Nephron progenitor cell (in vitro differentiated cells): ENCODE data around the gene NFATC1.

ENCODE experiments used
- DNase-seq: peaks from one replicate; pipeline ENCODE4 v3.0.0; 2021
- H3K27ac Mint-ChIP-seq: 2 replicates; pipeline ENCODE4 v1.8.0; 2021; ENCODE audit warnings: mild to moderate bottlenecking, moderate library complexity, mixed read lengths
- H3K27me3 Mint-ChIP-seq: 2 replicates; pipeline ENCODE4 v1.8.0; 2021; ENCODE audit warnings: mild to moderate bottlenecking, low read depth, mixed read lengths; ENCODE audit not compliant: poor library complexity
- H3K36me3 Mint-ChIP-seq: 2 replicates; pipeline ENCODE4 v1.8.0; 2021; ENCODE audit warnings: low read depth, mixed read lengths
- H3K4me1 Mint-ChIP-seq: 2 replicates; pipeline ENCODE4 v1.8.0; 2021; ENCODE audit warnings: mixed read lengths
- H3K4me3 Mint-ChIP-seq: 2 replicates; pipeline ENCODE4 v1.8.0; 2021; ENCODE audit warnings: mild to moderate bottlenecking, moderate library complexity, mixed read lengths
- H3K9me3 Mint-ChIP-seq: 2 replicates; pipeline ENCODE4 v1.8.0; 2021; ENCODE audit warnings: mild to moderate bottlenecking, moderate library complexity, mixed read lengths
- TF ChIP-seq, protein P1 (sequence below): fragments of 200-600 bp; sonication (generic); IDR thresholded peaks from 2 replicates; pipeline ENCODE4 v1.5.0; 2021; ENCODE audit warnings: antibody characterized with exemption

Gene NFATC1

DNA sequence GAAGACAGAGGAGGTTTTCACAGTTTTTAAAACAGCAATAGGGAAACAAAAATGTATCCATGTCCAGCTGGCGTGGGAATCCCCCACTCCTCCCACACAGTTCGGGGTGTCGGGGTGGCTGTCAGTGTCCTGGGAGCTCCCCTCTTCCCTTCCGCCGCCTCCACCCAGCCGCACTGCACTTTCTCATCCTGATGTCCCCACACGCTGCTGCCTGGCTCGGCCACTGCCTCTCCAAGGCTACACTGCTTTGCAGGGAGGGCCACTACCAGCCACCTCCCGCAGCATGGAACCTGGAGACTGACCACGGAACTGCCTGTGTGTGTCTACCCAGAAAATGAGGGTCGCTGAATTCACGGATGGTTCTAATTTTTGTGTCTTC lies 145.2 kb downstream of the NFATC1 start:
- H3K27ac Mint-ChIP-seq: no peak overlapping the region
- peaks cover 35% of the 10 kb centered on the region for H3K9me3 Mint-ChIP-seq
- TF ChIP-seq, protein P1, sequence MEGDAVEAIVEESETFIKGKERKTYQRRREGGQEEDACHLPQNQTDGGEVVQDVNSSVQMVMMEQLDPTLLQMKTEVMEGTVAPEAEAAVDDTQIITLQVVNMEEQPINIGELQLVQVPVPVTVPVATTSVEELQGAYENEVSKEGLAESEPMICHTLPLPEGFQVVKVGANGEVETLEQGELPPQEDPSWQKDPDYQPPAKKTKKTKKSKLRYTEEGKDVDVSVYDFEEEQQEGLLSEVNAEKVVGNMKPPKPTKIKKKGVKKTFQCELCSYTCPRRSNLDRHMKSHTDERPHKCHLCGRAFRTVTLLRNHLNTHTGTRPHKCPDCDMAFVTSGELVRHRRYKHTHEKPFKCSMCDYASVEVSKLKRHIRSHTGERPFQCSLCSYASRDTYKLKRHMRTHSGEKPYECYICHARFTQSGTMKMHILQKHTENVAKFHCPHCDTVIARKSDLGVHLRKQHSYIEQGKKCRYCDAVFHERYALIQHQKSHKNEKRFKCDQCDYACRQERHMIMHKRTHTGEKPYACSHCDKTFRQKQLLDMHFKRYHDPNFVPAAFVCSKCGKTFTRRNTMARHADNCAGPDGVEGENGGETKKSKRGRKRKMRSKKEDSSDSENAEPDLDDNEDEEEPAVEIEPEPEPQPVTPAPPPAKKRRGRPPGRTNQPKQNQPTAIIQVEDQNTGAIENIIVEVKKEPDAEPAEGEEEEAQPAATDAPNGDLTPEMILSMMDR: no peak
- H3K4me1 Mint-ChIP-seq: peaks cover 5% of the 10 kb centered on the region
- H3K36me3 Mint-ChIP-seq: no peaks in the 10 kb centered on the region
- H3K4me3 Mint-ChIP-seq: no peak overlapping the region
- peaks cover 27% of the 10 kb centered on the region for H3K27me3 Mint-ChIP-seq
- no peak for DNase-seq

DNA sequence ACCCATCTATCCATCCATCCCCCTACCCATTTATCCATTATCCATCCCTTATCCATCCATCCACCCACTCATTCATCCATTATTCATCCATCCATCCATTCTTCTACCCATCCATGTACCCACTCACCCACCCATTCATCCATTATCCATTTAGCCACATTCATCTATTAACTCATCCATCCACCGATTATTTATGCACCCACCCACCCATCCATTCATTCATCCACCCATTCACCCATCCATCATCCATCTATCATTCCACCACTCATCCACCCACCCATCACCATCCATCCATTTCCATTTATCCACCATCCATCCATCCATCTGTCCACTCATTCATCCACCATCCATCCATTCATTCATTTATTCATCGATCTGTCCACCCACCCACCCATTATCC lies 146.5 kb downstream of the NFATC1 start:
- Mint-ChIP-seq H3K4me1 (peaks cover 9% of the 10 kb centered on the region), H3K27ac (no peak overlapping the region), H3K27me3 (peaks cover 27% of the 10 kb centered on the region), H3K36me3 (no peaks in the 10 kb centered on the region), H3K4me3 (no peak overlapping the region), H3K9me3 (peaks cover 35% of the 10 kb centered on the region)
- no peak for DNase-seq
- TF ChIP-seq, protein P1: no peak

DNA sequence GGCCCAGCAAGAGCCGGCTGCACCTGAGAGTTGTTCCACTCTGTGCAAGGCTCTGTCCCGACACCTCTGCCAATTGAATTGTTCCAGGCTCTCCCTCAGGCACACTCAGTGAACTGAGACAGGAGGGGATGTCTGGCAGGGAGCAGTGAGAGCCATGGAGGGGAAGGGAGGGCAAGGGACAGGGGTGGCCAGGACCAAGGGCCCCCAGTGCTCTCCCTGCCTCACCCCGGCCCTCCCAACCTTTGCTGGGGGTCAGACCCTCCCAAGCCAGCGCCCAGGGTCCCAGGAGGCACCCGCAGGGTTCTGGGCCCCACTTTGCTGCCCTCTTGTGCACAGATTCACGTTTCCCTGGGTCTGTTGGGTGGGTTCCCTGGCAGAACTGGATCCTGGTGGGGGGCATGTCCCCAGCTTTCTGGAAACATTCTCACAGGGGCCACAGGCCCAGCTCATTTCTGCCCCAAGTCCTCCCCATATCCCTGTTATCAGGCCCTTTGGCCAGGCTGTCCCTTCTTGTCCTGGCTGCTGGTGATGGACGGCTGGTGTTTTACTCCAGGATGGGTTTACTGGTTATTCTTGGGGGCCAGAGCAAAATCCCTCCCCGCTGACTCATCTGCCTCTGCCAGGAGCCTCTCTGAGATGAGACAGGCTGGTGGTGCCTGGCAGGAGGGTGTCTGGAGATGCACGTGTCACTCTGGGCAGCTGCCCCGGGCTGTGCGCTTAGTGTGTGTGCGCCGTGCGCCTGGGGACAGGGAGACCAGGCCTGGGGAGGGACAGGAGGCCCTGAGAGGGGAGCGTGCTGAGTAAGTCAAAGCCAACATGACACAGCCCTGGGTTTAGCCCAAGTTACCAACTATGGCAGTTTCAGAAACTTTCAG lies 147.4 kb downstream of the NFATC1 start:
- Mint-ChIP-seq H3K27ac (no peak overlapping the region), H3K27me3 (peaks cover 27% of the 10 kb centered on the region), H3K36me3 (no peaks in the 10 kb centered on the region), H3K9me3 (peaks cover 27% of the 10 kb centered on the region), H3K4me1 (peaks cover 10% of the 10 kb centered on the region), H3K4me3 (no peak overlapping the region)
- no peak for DNase-seq
- TF ChIP-seq, protein P1: no peak

DNA sequence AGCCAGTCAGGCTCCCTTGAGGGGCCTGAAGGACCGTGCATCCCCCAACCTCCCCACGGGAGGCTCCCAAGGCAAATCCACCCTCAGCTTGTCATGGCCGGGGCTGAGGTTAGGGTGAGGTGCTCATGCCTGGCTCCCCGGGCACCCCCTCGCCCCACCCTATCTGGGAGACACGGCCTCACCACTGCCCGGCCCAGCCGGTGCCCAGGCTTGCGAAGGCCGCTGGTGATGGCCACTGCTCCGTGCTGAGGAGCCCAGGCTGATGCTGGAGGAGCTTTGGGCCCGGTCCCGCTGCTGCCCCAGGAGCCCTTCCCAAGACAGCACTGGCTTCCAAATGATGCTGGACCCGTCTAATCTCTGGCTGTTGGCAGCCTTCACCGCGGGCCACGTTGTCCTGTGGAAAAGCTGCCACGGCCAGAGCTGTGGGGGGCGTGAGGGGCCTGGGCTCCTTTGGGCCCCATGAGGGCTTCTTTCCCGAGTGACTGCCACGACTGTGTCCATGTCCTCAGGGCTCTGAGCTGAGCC lies 148.2 kb downstream of the NFATC1 start:
- no peak for DNase-seq
- peaks cover 22% of the 10 kb centered on the region for H3K27me3 Mint-ChIP-seq
- peaks cover 23% of the 10 kb centered on the region for H3K9me3 Mint-ChIP-seq
- TF ChIP-seq, protein P1: no peak
- no peak overlapping the region for H3K4me3 Mint-ChIP-seq
- H3K36me3 Mint-ChIP-seq: no peaks in the 10 kb centered on the region
- H3K4me1 Mint-ChIP-seq: peaks cover 10% of the 10 kb centered on the region
- H3K27ac Mint-ChIP-seq: no peak overlapping the region

DNA sequence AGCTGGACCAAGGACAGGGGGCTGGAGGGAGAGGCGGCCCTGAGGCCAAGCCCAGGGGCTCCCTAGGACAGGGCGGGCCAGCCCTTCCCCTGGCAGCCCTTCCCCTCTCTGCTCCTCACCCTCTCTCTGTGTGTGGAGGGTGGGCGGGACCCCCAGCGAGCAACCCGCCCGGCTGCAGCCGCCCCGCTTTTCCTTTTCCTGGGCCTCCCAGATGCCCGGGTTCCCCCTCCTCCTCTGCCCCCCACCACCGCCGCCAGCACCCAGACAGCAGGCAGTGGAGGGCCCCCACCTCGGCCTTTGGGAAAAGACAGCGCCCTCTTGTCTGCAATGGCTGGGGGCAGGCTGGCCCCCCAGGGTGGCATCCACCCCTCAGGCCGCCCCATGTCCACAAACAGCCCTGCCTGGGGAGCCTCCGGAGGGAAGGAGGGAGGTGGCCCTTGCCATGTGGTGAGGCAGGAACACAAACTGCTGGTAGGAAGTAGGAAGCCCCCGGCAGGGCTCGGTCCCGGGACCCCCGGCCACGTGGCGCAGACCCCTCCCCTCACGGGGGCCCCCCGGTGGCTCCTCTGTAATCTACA lies 148.7 kb downstream of the NFATC1 start:
- TF ChIP-seq, protein P1: no peak
- Mint-ChIP-seq H3K9me3 (peaks cover 17% of the 10 kb centered on the region), H3K4me3 (no peak overlapping the region), H3K27ac (no peak overlapping the region), H3K4me1 (peaks cover 10% of the 10 kb centered on the region), H3K27me3 (peaks cover 20% of the 10 kb centered on the region), H3K36me3 (no peaks in the 10 kb centered on the region)
- no peak for DNase-seq
